DOHH2 (cell line): ENCODE measurements around the gene CRADD.

Source experiments
- H3F3A ChIP-seq: fragments of 200-600 bp; sonication (generic), shearing (Covaris generic); 2 replicates; pipeline ENCODE4 v1.6.0; 2016; ENCODE audit warnings: antibody characterized with exemption, mild to moderate bottlenecking; ENCODE audit not compliant: control insufficient read depth, insufficient read depth
- H3K27ac ChIP-seq: fragments of 200-600 bp; sonication (generic); 2 replicates; pipeline ENCODE4 v1.5.1; 2014; ENCODE audit warnings: low read depth, mild to moderate bottlenecking, low read length, moderate library complexity
- H3K27me3 ChIP-seq: fragments of 200-600 bp; sonication (generic); 2 replicates; pipeline ENCODE4 v1.6.1; 2014; ENCODE audit warnings: mild to moderate bottlenecking, low read length, mixed read lengths; ENCODE audit not compliant: control insufficient read depth
- H3K36me3 ChIP-seq: fragments of 200-600 bp; sonication (generic); 2 replicates; pipeline ENCODE4 v1.6.1; 2014; ENCODE audit warnings: mild to moderate bottlenecking, low read length, moderate library complexity, mixed read lengths; ENCODE audit not compliant: control insufficient read depth
- H3K4me1 ChIP-seq: fragments of 200-600 bp; sonication (generic); 2 replicates; pipeline ENCODE4 v1.6.1; 2014; ENCODE audit warnings: mild to moderate bottlenecking, low read length, mixed read lengths; ENCODE audit not compliant: control insufficient read depth
- H3K4me2 ChIP-seq: fragments of 200-600 bp; sonication (generic); 2 replicates; pipeline ENCODE4 v1.6.0; 2014; ENCODE audit warnings: mild to moderate bottlenecking, low read length, moderate library complexity
- H3K4me3 ChIP-seq: fragments of 200-600 bp; sonication (generic); 2 replicates; pipeline ENCODE4 v1.5.1; 2014; ENCODE audit warnings: mild to moderate bottlenecking, low read length, mixed read lengths
- H3K79me2 ChIP-seq: fragments of 200-600 bp; sonication (generic); 2 replicates; pipeline ENCODE4 v1.6.1; 2014; ENCODE audit warnings: mild to moderate bottlenecking, low read length, mixed read lengths; ENCODE audit not compliant: control insufficient read depth
- H3K9me2 ChIP-seq: fragments of 200-600 bp; sonication (generic); replicated peaks from 2 replicates; pipeline ENCODE4 v1.6.1; 2014; ENCODE audit warnings: mild to moderate bottlenecking, low read length, mixed read lengths; ENCODE audit not compliant: control insufficient read depth
- H3K9me3 ChIP-seq: fragments of 200-600 bp; sonication (generic); 2 replicates; pipeline ENCODE4 v1.6.1; 2014; ENCODE audit warnings: antibody characterized with exemption, low read length, mixed read lengths; ENCODE audit not compliant: control insufficient read depth, insufficient read depth
- H4K20me1 ChIP-seq: fragments of 200-600 bp; sonication (generic); 2 replicates; pipeline ENCODE4 v1.6.0; 2014; ENCODE audit warnings: low read depth, mild to moderate bottlenecking, antibody characterized with exemption, low read length, moderate library complexity; ENCODE audit not compliant: control insufficient read depth, insufficient read depth
- CTCF ChIP-seq: fragments of 200-600 bp; sonication (generic); IDR thresholded peaks from one replicate; pipeline ENCODE4 v1.5.1; 2014; ENCODE audit warnings: antibody characterized with exemption, mild to moderate bottlenecking, low read depth, low read length; ENCODE audit not compliant: poor library complexity, severe bottlenecking
- EZH2phosphoT487 ChIP-seq: fragments of 200-600 bp; sonication (generic); IDR thresholded peaks from 2 replicates; pipeline ENCODE4 v1.6.1; 2017; ENCODE audit warnings: borderline replicate concordance, mild to moderate bottlenecking, antibody characterized with exemption, low read length, moderate library complexity, mixed read lengths

CRADD gene

GRCh38 chr12:93825501-93825888, 148.3 kb downstream of the CRADD start:
- H3K36me3 ChIP-seq, result no peaks in the 10 kb centered on the region
- H4K20me1 ChIP-seq, result no peaks in the 10 kb centered on the region
- H3F3A ChIP-seq, result no peaks in the 10 kb centered on the region
- H3K9me2 ChIP-seq, result no peaks in the 10 kb centered on the region
- H3K9me3 ChIP-seq, result no peaks in the 10 kb centered on the region
- no peak for TF ChIP-seq CTCF
- no peak for TF ChIP-seq EZH2phosphoT487
- H3K4me2 ChIP-seq, result no peak overlapping the region
- no peaks in the 10 kb centered on the region for H3K79me2 ChIP-seq
- H3K27ac ChIP-seq, result no peak overlapping the region
- peaks cover 2% of the 10 kb centered on the region; the same call in 1 of the 2 replicates for H3K27me3 ChIP-seq
- H3K4me3 ChIP-seq, result no peak overlapping the region
- no peaks in the 10 kb centered on the region for H3K4me1 ChIP-seq

GRCh38 chr12:93825931-93826555, 148.9 kb downstream of the CRADD start:
- TF ChIP-seq EZH2phosphoT487 (no peak), CTCF (no peak)
- H3K4me2 ChIP-seq, result no peak overlapping the region

GRCh38 chr12:93827179-93827578, 150.0 kb downstream of the CRADD start:
- no peaks in the 10 kb centered on the region for H3K9me2 ChIP-seq
- TF ChIP-seq CTCF (no peak), EZH2phosphoT487 (no peak)
- no peaks in the 10 kb centered on the region for H3K79me2 ChIP-seq
- H3K27me3 ChIP-seq, result peaks cover 2% of the 10 kb centered on the region; the same call in 1 of the 2 replicates
- H3K36me3 ChIP-seq, result no peaks in the 10 kb centered on the region
- no peaks in the 10 kb centered on the region for H4K20me1 ChIP-seq
- no peaks in the 10 kb centered on the region for H3K4me1 ChIP-seq
- H3K4me3 ChIP-seq, result no peak overlapping the region
- H3F3A ChIP-seq, result no peaks in the 10 kb centered on the region
- H3K4me2 ChIP-seq, result no peak overlapping the region
- H3K9me3 ChIP-seq, result no peaks in the 10 kb centered on the region
- no peak overlapping the region for H3K27ac ChIP-seq

More at GRCh38 chr12:93825931-93826555, 148.9 kb downstream of the CRADD start:
- H3K9me2 ChIP-seq, result no peaks in the 10 kb centered on the region
- H3K4me1 ChIP-seq, result no peaks in the 10 kb centered on the region
- H3K27ac ChIP-seq, result no peak overlapping the region
- H3F3A ChIP-seq, result no peaks in the 10 kb centered on the region
- H3K36me3 ChIP-seq, result no peaks in the 10 kb centered on the region
- no peak overlapping the region for H3K4me3 ChIP-seq
- no peaks in the 10 kb centered on the region for H4K20me1 ChIP-seq
- no peaks in the 10 kb centered on the region for H3K79me2 ChIP-seq
- H3K27me3 ChIP-seq, result peaks cover 2% of the 10 kb centered on the region; the same call in 1 of the 2 replicates
- no peaks in the 10 kb centered on the region for H3K9me3 ChIP-seq
